Left colon (tissue), 2 donors: ENCODE measurements around the gene SNX4. TPM values are rescaled to one million over a fixed set of nuclear protein-coding genes. Genes with fewer than 3 reads are reported as not detected.
"Not testable (repeated sequence)": the region's sequence is repeated elsewhere in the genome, so short reads cannot be mapped to it uniquely, and the experiment has no call there.

Experiments used
- ATAC-seq: fragments of 200-7000 bp; cut with Tn5 transposase; one replicate; pipeline ENCODE4 v1.9.1; 2020; ENCODE audit warnings: mild to moderate bottlenecking, moderate library complexity
- DNase-seq, 2 donors: peaks; one replicate each; pipeline ENCODE4 v3.0.0-alpha.2; 2020
- intact Hi-C, 2 donors: fragments of 100-400 bp; cut with DNase I in 1 of 2; cut with micrococcal nuclease in 1 of 2; formaldehyde crosslinking; loops; one replicate each; pipeline versions ENCODE4 v1.11.2 to v1.14.0; 2022; cut with DNase I, micrococcal nuclease
- total RNA-seq, 2 donors: library from RNA; stranded (reverse); fragmentation: NEBNext Ultra II Directional; extraction: Animal tissue kit (Norgen Biotek cat#: 25700); gene quantifications; one replicate each; pipeline ENCODE4 v1.2.1, GENCODE V29; 2021
- donor health status: DM: no; HTN: no; CAD: no.
- donor health status: DM: yes; HTN: yes; CAD: no.

SNX4 gene
- total RNA-seq, 2 donors from 2014 or later: 53.2 to 56.6 TPM

GRCh38 chr3:125418306-125418705, 101.7 kb downstream of the SNX4 start:
- intact Hi-C loops: no loop called here
- ATAC-seq: no peak
- DNase-seq: no peak

DNA sequence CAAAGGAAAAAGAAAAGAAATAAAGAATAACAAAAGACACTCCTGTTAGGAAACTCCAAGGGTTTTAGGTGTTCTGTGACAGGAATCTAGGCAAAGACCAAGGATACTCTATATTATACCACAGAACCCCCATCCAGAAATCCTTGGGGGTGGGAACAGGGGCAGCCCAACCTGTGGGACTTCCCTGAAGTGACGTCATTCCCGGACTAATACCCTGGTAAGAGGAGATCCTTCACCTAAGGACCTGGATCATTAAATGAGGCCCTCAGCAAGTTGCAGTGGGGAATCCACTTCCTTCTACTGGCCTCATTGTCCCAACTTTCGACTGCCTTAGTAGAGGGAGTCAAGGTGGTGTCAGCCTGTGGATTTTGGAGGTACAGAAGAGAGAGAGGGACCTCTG, 103.8 kb downstream of the SNX4 start:
- DNase-seq (no peak), ATAC-seq (no peak)
- intact Hi-C loops: no loop called here

GRCh38 chr3:125414669-125415068, 105.3 kb downstream of the SNX4 start:
- DNase-seq: no peak
- intact Hi-C loops: no loop called here
- no peak for ATAC-seq

DNA sequence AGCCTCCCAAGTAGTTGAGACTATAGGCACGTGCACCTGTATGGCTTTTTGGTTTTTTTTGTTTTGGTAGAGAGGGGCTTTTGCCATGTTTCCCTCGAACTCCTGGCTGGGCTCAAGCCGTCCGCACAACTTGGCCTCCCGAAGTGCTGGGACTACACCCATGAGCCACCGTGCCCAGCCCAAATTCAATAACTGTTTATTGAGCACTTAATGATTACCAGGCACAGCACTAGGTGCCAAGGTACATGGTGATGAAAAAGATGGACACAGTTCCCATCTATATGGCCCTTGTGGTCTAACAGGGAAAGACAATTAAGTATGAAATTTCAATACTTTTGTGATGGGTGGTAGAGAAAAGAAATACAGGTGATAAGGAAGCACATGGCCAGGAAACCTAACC, 109.1 kb downstream of the SNX4 start:
- intact Hi-C loops: no loop called here
- DNase-seq: no peak
- ATAC-seq: no peak

- intact Hi-C loops: no loop called here
- ATAC-seq (no peak), DNase-seq (no peak)
Measured at GRCh38 chr3:125406070-125406469, 113.9 kb downstream of the SNX4 start.

GRCh38 chr3:125405515-125405914, 114.5 kb downstream of the SNX4 start:
- ATAC-seq, intact Hi-C loops, DNase-seq: not testable (repeated sequence)

DNA sequence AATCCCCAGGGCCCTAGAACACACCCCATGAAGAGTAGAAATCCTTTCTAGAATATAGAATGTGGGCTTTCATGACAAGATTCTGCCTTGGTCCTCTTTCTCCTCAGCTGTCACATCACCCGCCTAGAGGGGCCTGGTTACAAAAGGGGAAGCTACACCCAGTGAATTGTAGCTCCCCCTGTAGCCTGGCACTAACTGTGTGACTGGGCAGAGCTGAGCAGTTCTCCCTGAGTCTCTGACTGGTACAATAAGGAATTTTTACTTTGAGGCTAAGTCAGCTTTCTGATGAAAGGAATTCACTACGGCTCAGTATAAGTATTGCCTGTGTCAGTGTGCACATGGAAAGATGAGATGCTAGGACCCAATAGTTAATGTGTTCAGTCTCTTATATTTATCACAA, 116.2 kb downstream of the SNX4 start:
- ATAC-seq: no peak
- intact Hi-C loops: no loop called here
- DNase-seq: no peak

DNA sequence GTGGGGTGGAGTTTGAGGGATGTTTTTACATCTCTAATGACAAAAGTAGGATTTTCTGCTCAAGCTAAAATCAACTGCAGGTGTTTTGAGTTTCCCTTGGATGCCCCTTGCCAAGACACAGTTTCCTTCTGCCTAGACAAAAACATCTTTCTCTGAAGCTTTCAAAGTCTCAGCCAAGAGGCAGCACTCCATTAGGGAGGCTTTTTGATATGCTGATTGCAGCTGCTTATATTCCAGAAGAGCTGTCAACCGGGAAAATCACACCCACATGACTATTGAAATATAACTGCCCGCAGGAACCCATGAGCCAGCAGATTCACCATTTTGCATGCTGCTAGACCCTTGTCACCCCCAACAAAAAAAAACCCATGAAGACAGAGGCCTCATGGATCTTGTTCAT, 117.4 kb downstream of the SNX4 start:
- intact Hi-C loops: no loop called here
- ATAC-seq (no peak), DNase-seq (no peak)

DNA sequence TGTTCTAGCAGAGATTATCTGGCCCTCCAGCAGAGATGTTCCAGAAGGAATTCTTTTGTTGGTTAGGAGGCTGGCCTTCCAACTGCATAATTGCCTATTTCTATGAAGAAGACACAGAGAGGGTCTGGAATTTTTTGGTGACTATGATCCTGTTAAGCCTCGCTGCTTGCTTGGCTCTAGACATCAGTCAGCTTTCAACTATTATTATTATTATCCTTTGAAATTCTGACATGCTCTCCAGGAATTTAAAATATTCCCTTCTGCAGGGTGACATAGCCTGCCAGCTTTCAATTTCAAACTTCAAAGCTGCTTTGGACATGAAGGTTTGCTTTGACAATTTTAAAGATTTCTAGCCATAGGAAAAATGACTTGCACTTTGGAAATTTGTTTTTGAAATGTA, 118.6 kb downstream of the SNX4 start:
- no peak for DNase-seq
- intact Hi-C loops: no loop called here
- no peak for ATAC-seq

DNA sequence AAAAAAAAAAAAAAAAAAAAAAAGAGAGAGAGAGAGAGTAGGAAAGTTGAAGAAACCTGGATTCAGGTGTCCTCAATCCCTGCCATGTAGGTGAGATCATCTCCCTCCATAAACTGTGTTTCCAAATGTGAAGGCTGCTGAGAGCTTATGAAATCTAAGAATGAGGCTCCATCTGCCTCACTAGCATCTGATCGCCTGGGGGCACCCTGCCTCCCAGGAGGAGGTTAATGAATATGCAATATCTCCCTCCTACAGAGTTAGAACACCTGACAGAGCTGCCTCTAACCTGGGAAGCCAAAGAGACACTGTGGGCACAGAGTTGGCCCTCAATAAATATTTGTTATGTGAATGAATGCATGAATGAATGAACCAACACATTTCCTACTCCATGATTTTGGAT, 121.0 kb downstream of the SNX4 start:
- DNase-seq (no peak), ATAC-seq (no peak)
- intact Hi-C loops: no loop called here

Other genes with a start within 250 kb of the SNX4 start
- 10 to 100 TPM; 44.3 to 48.6 TPM for gene ZNF148, start 144.9 kb downstream of the SNX4 start, total RNA-seq
- 10 to 100 TPM; 17.0 to 24.1 TPM for gene OSBPL11, start 75.3 kb upstream of the SNX4 start, total RNA-seq